MCF 10A (cell line): ENCODE results near the gene MED13L. TPM values are rescaled to one million over a fixed set of nuclear protein-coding genes. Genes with fewer than 3 reads are reported as not detected.

Experiments used
- BruUV-seq: library from RNA; stranded (reverse); fragments of 400-500 nt; replicated peaks from 2 replicates; lab custom pipeline; 2021; lab: Mats Ljungman, UMichigan
- CTCF ChIA-PET: fragments of 300-600 bp; sonication (Branson Sonifier 250); formaldehyde crosslinking; extraction: SDS; loops from one replicate; lab custom pipeline; 2021; ENCODE audit warnings: antibody characterized with exemption, inconsistent platforms; lab: Yijun Ruan, JAX
- POLR2A ChIA-PET: fragments of 300-600, 350-650 bp; sonication (Branson Sonifier 250); formaldehyde crosslinking; extraction: SDS; loops from one replicate; lab custom pipeline; 2020; ENCODE audit warnings: antibody characterized with exemption, inconsistent platforms; lab: Yijun Ruan, JAX
- DNase-seq: peaks from one replicate; pipeline ENCODE4 v3.0.0-alpha.2; 2018; ENCODE audit not compliant: unreplicated experiment
- H3K27ac Mint-ChIP-seq: one replicate; pipeline ENCODE4 v1.8.0; 2022; ENCODE audit warnings: mild to moderate bottlenecking, low read depth, mixed read lengths; ENCODE audit not compliant: unreplicated experiment
- H3K27me3 Mint-ChIP-seq: one replicate; pipeline ENCODE4 v1.8.0; 2022; ENCODE audit warnings: mixed read lengths; ENCODE audit not compliant: insufficient read depth, unreplicated experiment
- H3K36me3 Mint-ChIP-seq: one replicate; pipeline ENCODE4 v1.8.0; 2022; ENCODE audit warnings: mild to moderate bottlenecking, moderate library complexity, mixed read lengths; ENCODE audit not compliant: insufficient read depth, unreplicated experiment
- H3K4me1 Mint-ChIP-seq: one replicate; pipeline ENCODE4 v1.8.0; 2022; ENCODE audit warnings: mixed read lengths; ENCODE audit not compliant: insufficient read depth, unreplicated experiment
- H3K4me3 Mint-ChIP-seq: one replicate; pipeline ENCODE4 v1.8.0; 2022; ENCODE audit warnings: mild to moderate bottlenecking, moderate library complexity, mixed read lengths; ENCODE audit not compliant: unreplicated experiment
- H3K9me3 Mint-ChIP-seq: one replicate; pipeline ENCODE4 v1.8.0; 2022; ENCODE audit warnings: mixed read lengths; ENCODE audit not compliant: unreplicated experiment
- intact Hi-C: fragments of 100-400 bp; cut with micrococcal nuclease; formaldehyde crosslinking; loops from 2 replicates; pipeline ENCODE4 v1.14.1; 2022
- total RNA-seq: library from RNA; stranded (reverse); gene quantifications from 2 replicates; pipeline ENCODE4 v1.2.3, GENCODE V29; 2022
- TF ChIP-seq, protein P1 (sequence below): fragments of 200-600 bp; IDR thresholded peaks from one replicate; pipeline ENCODE4 v1.8.0; 2022; ENCODE audit warnings: antibody characterized with exemption, mild to moderate bottlenecking; ENCODE audit not compliant: unreplicated experiment

The MED13L gene
- total RNA-seq, 1 experiment from 2014 or later = 91.6 TPM

DNA sequence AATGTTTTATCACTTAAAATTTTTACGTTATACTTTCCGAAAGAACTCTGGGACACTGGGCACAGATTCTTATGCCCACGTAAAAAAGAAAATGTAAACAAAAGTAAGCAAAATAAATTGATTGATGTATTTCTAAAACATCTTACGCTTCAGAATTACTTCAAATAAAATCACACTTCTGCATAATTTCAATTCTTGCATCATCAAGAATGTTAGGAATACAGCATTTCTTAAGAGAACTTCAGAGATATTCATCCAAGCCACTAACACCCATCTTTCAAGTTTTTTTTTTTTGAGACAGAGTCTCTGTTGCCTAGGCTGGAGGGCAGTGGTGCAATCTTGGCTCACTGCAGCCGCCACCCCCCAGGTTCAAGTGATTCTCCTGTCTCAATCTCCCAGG lies 180.6 kb downstream of the MED13L start:
- H3K27ac Mint-ChIP-seq = no peak overlapping the region
- BruUV-seq = no TSS peak
- no peak for DNase-seq
- ChIA-PET CTCF (interaction anchor here (0.7 to 0.9 kb wide), 2 partner anchors 140 to 612 kb away, joined by 3 read pairs; no protein-coding TSS in a partner anchor), POLR2A (interaction anchor here (1.4 kb wide), 1 partner anchor 10 kb away, joined by 3 read pairs; no protein-coding TSS in a partner anchor)
- H3K27me3 Mint-ChIP-seq = no peaks in the 10 kb centered on the region
- TF ChIP-seq, protein P1, sequence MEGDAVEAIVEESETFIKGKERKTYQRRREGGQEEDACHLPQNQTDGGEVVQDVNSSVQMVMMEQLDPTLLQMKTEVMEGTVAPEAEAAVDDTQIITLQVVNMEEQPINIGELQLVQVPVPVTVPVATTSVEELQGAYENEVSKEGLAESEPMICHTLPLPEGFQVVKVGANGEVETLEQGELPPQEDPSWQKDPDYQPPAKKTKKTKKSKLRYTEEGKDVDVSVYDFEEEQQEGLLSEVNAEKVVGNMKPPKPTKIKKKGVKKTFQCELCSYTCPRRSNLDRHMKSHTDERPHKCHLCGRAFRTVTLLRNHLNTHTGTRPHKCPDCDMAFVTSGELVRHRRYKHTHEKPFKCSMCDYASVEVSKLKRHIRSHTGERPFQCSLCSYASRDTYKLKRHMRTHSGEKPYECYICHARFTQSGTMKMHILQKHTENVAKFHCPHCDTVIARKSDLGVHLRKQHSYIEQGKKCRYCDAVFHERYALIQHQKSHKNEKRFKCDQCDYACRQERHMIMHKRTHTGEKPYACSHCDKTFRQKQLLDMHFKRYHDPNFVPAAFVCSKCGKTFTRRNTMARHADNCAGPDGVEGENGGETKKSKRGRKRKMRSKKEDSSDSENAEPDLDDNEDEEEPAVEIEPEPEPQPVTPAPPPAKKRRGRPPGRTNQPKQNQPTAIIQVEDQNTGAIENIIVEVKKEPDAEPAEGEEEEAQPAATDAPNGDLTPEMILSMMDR = no peak
- no peak overlapping the region for H3K4me3 Mint-ChIP-seq
- H3K36me3 Mint-ChIP-seq = no peaks in the 10 kb centered on the region
- H3K4me1 Mint-ChIP-seq = peaks cover 15% of the 10 kb centered on the region
- no peaks in the 10 kb centered on the region for H3K9me3 Mint-ChIP-seq
- intact Hi-C loops = no loop called here

- no TSS peak for BruUV-seq
- TF ChIP-seq, protein P1 = no peak
- Mint-ChIP-seq H3K36me3 (peaks cover 6% of the 10 kb centered on the region), H3K9me3 (no peaks in the 10 kb centered on the region), H3K27ac (no peak overlapping the region), H3K4me1 (peaks cover 10% of the 10 kb centered on the region), H3K4me3 (no peak overlapping the region), H3K27me3 (no peaks in the 10 kb centered on the region)
- ChIA-PET CTCF (no interaction called here), POLR2A (no interaction called here)
- DNase-seq = no peak
- intact Hi-C loops = no loop called here
Observed at GRCh38 chr12:116094475-116094874, 183.0 kb downstream of the MED13L start.

GRCh38 chr12:116093915-116094314 lies 183.6 kb downstream of the MED13L start:
- Mint-ChIP-seq H3K27ac (no peak overlapping the region), H3K4me3 (no peak overlapping the region), H3K27me3 (no peaks in the 10 kb centered on the region), H3K36me3 (peaks cover 6% of the 10 kb centered on the region), H3K9me3 (no peaks in the 10 kb centered on the region), H3K4me1 (peaks cover 10% of the 10 kb centered on the region)
- DNase-seq = no peak
- ChIA-PET CTCF (no interaction called here), POLR2A (interaction anchor here (0.9 kb wide), 1 partner anchor 29 kb away, joined by 3 read pairs; no protein-coding TSS in a partner anchor)
- TF ChIP-seq, protein P1 = no peak
- TSS peak; percentile 3 for BruUV-seq
- intact Hi-C loops = no loop called here

DNA sequence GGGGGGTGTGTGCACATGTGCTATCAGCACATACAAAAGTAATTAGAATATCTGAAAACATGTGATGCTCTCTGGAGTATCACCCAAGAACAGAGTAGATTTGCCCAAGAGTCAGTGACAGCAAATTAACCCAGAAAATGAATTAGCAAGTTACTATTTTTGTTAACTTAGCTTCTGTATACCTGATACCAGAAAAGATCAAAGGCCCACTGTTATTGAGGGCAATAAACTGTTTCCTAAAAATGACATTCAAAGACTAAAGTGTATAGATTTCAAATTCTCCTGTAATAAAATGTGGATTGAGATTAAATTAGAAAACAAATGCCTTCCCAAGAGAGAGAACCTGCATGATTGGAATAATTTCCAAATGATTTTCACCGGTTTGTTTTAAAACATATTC lies 184.7 kb downstream of the MED13L start:
- ChIA-PET POLR2A (interaction anchor here (0.9 kb wide), 1 partner anchor 30 kb away, joined by 3 read pairs; no protein-coding TSS in a partner anchor), CTCF (interaction anchor here (0.6 to 1.0 kb wide), 3 partner anchors 24 to 616 kb away, joined by 3 to 4 read pairs (median 3); no protein-coding TSS in a partner anchor)
- no peak overlapping the region for H3K4me3 Mint-ChIP-seq
- intact Hi-C loops = no loop called here
- H3K36me3 Mint-ChIP-seq = peaks cover 13% of the 10 kb centered on the region
- TF ChIP-seq, protein P1 = no peak
- no TSS peak for BruUV-seq
- H3K4me1 Mint-ChIP-seq = peaks cover 10% of the 10 kb centered on the region
- no peaks in the 10 kb centered on the region for H3K27me3 Mint-ChIP-seq
- DNase-seq = no peak
- H3K27ac Mint-ChIP-seq = no peak overlapping the region
- H3K9me3 Mint-ChIP-seq = no peaks in the 10 kb centered on the region
